ENCODE results near the gene ATRNL1. TPM values are rescaled to one million over a fixed set of nuclear protein-coding genes. Genes with fewer than 3 reads are reported as not detected.

The ATRNL1 gene
- total RNA-seq = under 1 TPM in 1 of 2 experiments, not detected in 1; 0.21 TPM

GRCh38 chr10:115093286-115093775, at the start of gene ATRNL1:
Gene ATRNL1, plus strand, starts transcription at chr10:115093365. Its CDS starts 386 bp downstream, at chr10:115093751.
- ATAC-seq (peak; percentile 58), DNase-seq (peak; percentile 27)
- CTCF ChIA-PET = interaction anchor here (1.0 kb wide), 1 partner anchor 11 kb away, joined by 3 read pairs; no protein-coding TSS in a partner anchor
- peaks cover 10% of the 10 kb centered on the region for H3K4me1 Mint-ChIP-seq
- peak within 1 kb of the TSS; percentile 19 for H3K27ac Mint-ChIP-seq
- H3K36me3 Mint-ChIP-seq (ENCODE audit: low read depth) = no peaks in the 10 kb centered on the region
- H3K4me3 Mint-ChIP-seq = peak within 1 kb of the TSS; percentile 61
- intact Hi-C loops (cut with DNase I, micrococcal nuclease) = loop anchor here in 1 of 2 experiments (1.0 to 5.0 kb wide), 2 partner anchors 156 to 216 kb away; partner anchors contain the start of gene TRUB1
- peaks cover 37% of the 10 kb centered on the region for H3K27me3 Mint-ChIP-seq
- POLR2A ChIA-PET = no interaction called here
- no peaks in the 10 kb centered on the region for H3K9me3 Mint-ChIP-seq (ENCODE audit: low read depth)

GRCh38 chr10:115043719-115044118, 49.4 kb upstream of the ATRNL1 start:
- DNase-seq (no peak), ATAC-seq (no peak)
- POLR2A ChIA-PET = no interaction called here

DNA sequence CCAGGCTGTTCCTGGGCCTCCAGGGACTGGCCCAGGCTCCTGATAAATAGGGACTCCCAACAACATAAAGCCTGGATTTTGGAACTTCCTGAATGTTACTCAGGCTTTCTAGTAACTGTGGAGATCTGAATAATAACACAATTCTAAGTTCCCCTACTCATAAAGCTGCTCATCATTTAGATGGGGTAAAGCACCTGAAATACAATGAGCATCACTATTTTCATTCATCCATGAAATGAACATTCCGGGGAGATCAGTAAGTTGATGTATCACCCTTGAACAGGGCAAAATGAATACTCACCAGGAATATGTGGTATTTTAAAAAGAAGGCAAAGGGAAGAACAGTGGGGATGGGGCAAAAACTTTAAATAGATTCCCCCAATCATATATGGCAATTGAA, 48.3 kb upstream of the ATRNL1 start:
- intact Hi-C loops (cut with DNase I, micrococcal nuclease) = no loop called here
- POLR2A ChIA-PET = no interaction called here
- no peak for DNase-seq
- Mint-ChIP-seq H3K9me3 (ENCODE audit: low read depth) (no peaks in the 10 kb centered on the region), H3K27ac (no peak overlapping the region), H3K4me3 (no peak overlapping the region), H3K4me1 (no peaks in the 10 kb centered on the region), H3K27me3 (peaks cover 3% of the 10 kb centered on the region), H3K36me3 (ENCODE audit: low read depth) (no peaks in the 10 kb centered on the region)
- CTCF ChIA-PET = no interaction called here
- ATAC-seq = no peak

More at GRCh38 chr10:115043719-115044118, 49.4 kb upstream of the ATRNL1 start:
- H3K4me3 Mint-ChIP-seq = no peak overlapping the region
- no peaks in the 10 kb centered on the region for H3K4me1 Mint-ChIP-seq
- no peaks in the 10 kb centered on the region for H3K9me3 Mint-ChIP-seq (ENCODE audit: low read depth)
- peaks cover 3% of the 10 kb centered on the region for H3K27me3 Mint-ChIP-seq
- no peak overlapping the region for H3K27ac Mint-ChIP-seq
- CTCF ChIA-PET = no interaction called here
- intact Hi-C loops (cut with DNase I, micrococcal nuclease) = no loop called here
- H3K36me3 Mint-ChIP-seq (ENCODE audit: low read depth) = no peaks in the 10 kb centered on the region

DNA sequence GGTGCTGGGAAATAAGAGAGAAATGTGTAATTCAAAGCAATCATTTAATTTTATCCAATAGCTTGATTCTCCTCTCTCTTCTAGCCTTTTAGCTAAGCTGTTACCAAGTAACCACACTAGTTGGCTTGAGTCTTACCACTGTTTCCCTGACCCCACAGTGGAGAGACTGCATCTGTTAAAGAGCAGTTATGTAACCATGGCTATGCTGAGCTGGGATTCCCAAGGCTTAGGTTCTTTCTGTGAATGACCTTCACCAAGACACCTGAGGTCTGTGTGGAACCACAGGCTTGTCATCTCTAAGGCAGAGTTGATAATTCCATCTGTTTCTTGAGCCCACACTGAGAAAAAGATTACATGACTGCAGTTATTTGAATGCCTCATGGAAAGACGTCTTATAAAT, 47.7 kb upstream of the ATRNL1 start:
- H3K4me1 Mint-ChIP-seq = no peaks in the 10 kb centered on the region

DNA sequence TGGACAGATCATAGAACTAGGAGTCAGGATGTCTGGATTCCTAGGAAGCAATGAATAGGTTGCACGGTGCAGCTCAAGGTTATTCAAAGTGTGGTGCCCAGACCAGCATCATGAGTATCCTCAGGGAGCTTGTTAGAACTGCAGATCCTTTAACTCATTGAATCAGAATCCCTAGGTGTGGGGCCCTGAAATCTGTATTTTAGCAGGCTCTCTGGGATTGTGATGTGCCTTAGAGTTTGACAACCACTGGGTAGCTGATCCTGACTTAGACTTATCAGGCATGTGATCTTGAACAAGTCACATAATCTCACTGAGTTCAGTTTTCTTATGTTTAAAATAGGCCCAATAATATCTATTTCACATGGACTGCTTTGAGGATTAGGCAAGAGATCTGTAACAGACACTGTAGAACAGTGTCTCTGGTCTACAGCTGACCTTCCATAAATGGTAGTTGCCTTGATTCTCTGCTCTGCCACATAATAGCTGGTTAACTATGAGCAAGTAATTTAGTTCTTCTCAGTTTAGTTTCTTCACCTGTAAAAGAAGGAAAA, 46.4 kb upstream of the ATRNL1 start:
- Mint-ChIP-seq H3K4me1 (no peaks in the 10 kb centered on the region), H3K36me3 (ENCODE audit: low read depth) (no peaks in the 10 kb centered on the region), H3K27ac (no peak overlapping the region), H3K9me3 (ENCODE audit: low read depth) (no peaks in the 10 kb centered on the region), H3K27me3 (peaks cover 3% of the 10 kb centered on the region), H3K4me3 (no peak overlapping the region)
- no peak for ATAC-seq
- intact Hi-C loops (cut with DNase I, micrococcal nuclease) = no loop called here
- no peak for DNase-seq
- POLR2A ChIA-PET = no interaction called here
- CTCF ChIA-PET = interaction anchor here (1.4 kb wide), 1 partner anchor 13 kb away, joined by 4 read pairs; no protein-coding TSS in a partner anchor

More for the DNA sequence above, 47.7 kb upstream of the ATRNL1 start:
- no peak for DNase-seq
- no peak for ATAC-seq
- ChIA-PET CTCF (interaction anchor here (0.6 kb wide), 1 partner anchor 25 kb away, joined by 3 read pairs; no protein-coding TSS in a partner anchor), POLR2A (no interaction called here)
- Mint-ChIP-seq H3K27ac (no peak overlapping the region), H3K27me3 (peaks cover 3% of the 10 kb centered on the region), H3K9me3 (ENCODE audit: low read depth) (no peaks in the 10 kb centered on the region), H3K4me3 (no peak overlapping the region), H3K36me3 (ENCODE audit: low read depth) (no peaks in the 10 kb centered on the region)
- intact Hi-C loops (cut with DNase I, micrococcal nuclease) = no loop called here

GRCh38 chr10:115047705-115048104, 45.5 kb upstream of the ATRNL1 start:
- POLR2A ChIA-PET = no interaction called here
- H3K27ac Mint-ChIP-seq = no peak overlapping the region
- intact Hi-C loops (cut with DNase I, micrococcal nuclease) = no loop called here
- peaks cover 3% of the 10 kb centered on the region for H3K27me3 Mint-ChIP-seq
- H3K4me3 Mint-ChIP-seq = no peak overlapping the region
- no peaks in the 10 kb centered on the region for H3K9me3 Mint-ChIP-seq (ENCODE audit: low read depth)
- H3K4me1 Mint-ChIP-seq = no peaks in the 10 kb centered on the region
- no peak for DNase-seq
- no peak for ATAC-seq
- CTCF ChIA-PET = interaction anchor here (0.8 to 1.4 kb wide), 3 partner anchors 12 to 116 kb away, joined by 3 to 4 read pairs (median 3); no protein-coding TSS in a partner anchor
- H3K36me3 Mint-ChIP-seq (ENCODE audit: low read depth) = no peaks in the 10 kb centered on the region

GRCh38 chr10:115049318-115049717, 43.8 kb upstream of the ATRNL1 start:
- ChIA-PET POLR2A (no interaction called here), CTCF (no interaction called here)
- no peak overlapping the region for H3K27ac Mint-ChIP-seq

DNA sequence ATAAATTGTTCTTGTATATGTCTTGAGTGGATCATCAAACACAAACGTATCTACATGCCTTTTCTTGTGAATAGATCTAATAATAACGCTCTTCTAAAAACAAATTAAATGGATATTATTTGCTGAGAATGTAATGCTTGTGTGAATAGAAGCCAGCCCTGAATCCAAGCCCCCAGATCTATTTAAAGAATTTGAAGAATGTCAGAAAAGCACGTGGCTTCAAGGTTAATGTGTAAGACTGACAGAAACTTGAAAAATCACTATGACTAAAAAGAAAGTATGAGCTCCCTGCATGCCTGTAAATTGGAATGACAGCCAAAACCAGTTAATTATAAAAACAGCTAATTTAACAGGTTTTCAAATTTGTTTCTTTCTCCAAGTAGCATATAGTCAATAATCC, 43.2 kb upstream of the ATRNL1 start:
- POLR2A ChIA-PET = no interaction called here
- Mint-ChIP-seq H3K27me3 (no peaks in the 10 kb centered on the region), H3K9me3 (ENCODE audit: low read depth) (no peaks in the 10 kb centered on the region), H3K4me3 (no peak overlapping the region), H3K36me3 (ENCODE audit: low read depth) (no peaks in the 10 kb centered on the region), H3K27ac (no peak overlapping the region), H3K4me1 (no peaks in the 10 kb centered on the region)
- CTCF ChIA-PET = no interaction called here
- intact Hi-C loops (cut with DNase I, micrococcal nuclease) = no loop called here
- DNase-seq (no peak), ATAC-seq (no peak)

More at GRCh38 chr10:115049318-115049717, 43.8 kb upstream of the ATRNL1 start:
- Mint-ChIP-seq H3K4me1 (no peaks in the 10 kb centered on the region), H3K9me3 (ENCODE audit: low read depth) (no peaks in the 10 kb centered on the region), H3K36me3 (ENCODE audit: low read depth) (no peaks in the 10 kb centered on the region), H3K4me3 (no peak overlapping the region), H3K27me3 (peaks cover under 1% of the 10 kb centered on the region)
- intact Hi-C loops (cut with DNase I, micrococcal nuclease) = no loop called here
- no peak for DNase-seq
- no peak for ATAC-seq

DNA sequence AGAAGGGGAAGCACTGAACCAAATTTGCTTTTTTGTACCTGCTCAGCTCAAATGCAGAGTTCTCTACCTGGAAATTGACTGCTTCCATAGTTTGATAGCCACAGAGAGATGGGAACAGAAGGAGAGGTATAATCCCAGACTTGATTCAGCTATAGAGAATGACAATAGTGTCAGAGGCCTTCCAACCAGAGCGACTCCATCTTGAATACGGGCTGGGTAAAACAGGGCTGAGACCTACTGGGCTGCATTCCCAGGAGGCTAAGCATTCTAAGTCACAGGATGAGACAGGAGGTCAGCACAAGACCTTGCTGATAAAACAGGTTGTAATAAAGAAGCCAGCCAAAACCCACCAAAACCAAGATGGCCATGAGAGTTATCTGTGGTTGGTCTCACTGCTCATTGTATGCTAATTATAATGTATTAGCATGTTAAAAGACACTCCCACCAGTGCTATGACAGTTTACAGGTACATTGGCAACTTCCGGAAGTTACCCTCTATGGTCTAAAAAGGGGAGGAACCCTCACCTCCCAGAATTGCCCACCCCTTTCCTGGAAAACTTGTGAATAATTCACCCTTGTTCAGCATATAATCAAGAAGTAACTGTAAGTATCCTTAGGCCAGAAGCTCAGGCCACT, 42.7 kb upstream of the ATRNL1 start:
- H3K4me3 Mint-ChIP-seq = no peak overlapping the region
- ChIA-PET CTCF (no interaction called here), POLR2A (no interaction called here)
- no peaks in the 10 kb centered on the region for H3K4me1 Mint-ChIP-seq
- intact Hi-C loops (cut with DNase I, micrococcal nuclease) = no loop called here
- DNase-seq (no peak), ATAC-seq (no peak)
- H3K36me3 Mint-ChIP-seq (ENCODE audit: low read depth) = no peaks in the 10 kb centered on the region
- no peaks in the 10 kb centered on the region for H3K9me3 Mint-ChIP-seq (ENCODE audit: low read depth)
- no peaks in the 10 kb centered on the region for H3K27me3 Mint-ChIP-seq
- H3K27ac Mint-ChIP-seq = no peak overlapping the region

DNA sequence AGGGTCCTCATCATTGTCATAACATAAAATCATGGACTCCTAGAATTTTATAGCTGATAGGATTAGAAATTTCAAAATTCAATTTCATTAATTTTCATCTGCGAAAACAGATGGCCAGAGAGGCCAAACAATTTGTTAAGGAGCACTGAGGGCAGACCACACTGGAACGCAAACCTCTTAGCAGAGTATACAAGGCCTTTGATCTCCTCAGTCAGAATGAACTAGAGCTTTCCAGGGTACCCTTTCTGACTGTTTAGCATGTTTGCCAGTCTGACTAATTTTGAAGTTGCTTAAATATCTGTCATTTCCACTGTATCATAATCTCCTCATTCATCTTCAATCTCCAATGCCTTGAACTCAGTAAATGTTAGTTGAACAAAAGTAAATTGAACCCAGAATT, 41.9 kb upstream of the ATRNL1 start:
- intact Hi-C loops (cut with DNase I, micrococcal nuclease) = no loop called here
- ChIA-PET POLR2A (no interaction called here), CTCF (no interaction called here)
- Mint-ChIP-seq H3K4me3 (no peak overlapping the region), H3K9me3 (ENCODE audit: low read depth) (no peaks in the 10 kb centered on the region), H3K27ac (no peak overlapping the region), H3K27me3 (no peaks in the 10 kb centered on the region), H3K4me1 (no peaks in the 10 kb centered on the region), H3K36me3 (ENCODE audit: low read depth) (no peaks in the 10 kb centered on the region)
- ATAC-seq = no peak
- no peak for DNase-seq

GRCh38 chr10:115052226-115052625, 40.9 kb upstream of the ATRNL1 start:
- Mint-ChIP-seq H3K4me3 (no peak overlapping the region), H3K36me3 (ENCODE audit: low read depth) (no peaks in the 10 kb centered on the region), H3K9me3 (ENCODE audit: low read depth) (no peaks in the 10 kb centered on the region), H3K4me1 (no peaks in the 10 kb centered on the region), H3K27ac (no peak overlapping the region), H3K27me3 (peaks cover 1% of the 10 kb centered on the region)
- intact Hi-C loops (cut with DNase I, micrococcal nuclease) = no loop called here
- ATAC-seq (no peak), DNase-seq (no peak)
- POLR2A ChIA-PET = interaction anchor here (0.6 kb wide), 1 partner anchor 276 kb away, joined by 3 read pairs; no protein-coding TSS in a partner anchor
- CTCF ChIA-PET = interaction anchor here (0.6 kb wide), 1 partner anchor 140 kb away, joined by 4 read pairs; no protein-coding TSS in a partner anchor

DNA sequence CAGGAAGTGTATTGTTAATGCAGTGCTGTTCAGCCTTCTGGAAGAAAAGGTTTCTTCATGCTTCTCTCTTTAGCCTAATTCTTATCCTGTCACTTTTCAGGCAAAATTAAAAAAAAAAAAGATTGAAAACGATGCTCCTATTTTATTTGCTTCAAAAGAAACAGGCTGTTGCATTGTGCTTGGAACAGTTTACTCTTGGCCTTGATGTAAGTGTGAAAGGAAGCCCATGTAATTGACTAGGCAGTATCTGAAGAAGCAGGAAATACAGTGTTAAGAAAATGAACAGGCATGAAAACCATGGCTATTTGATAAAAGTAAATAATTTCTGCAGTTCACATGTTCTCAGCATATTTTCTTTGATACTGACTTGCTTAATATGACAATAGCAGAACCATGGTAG, 40.4 kb upstream of the ATRNL1 start:
- H3K27ac Mint-ChIP-seq = no peak overlapping the region
- ATAC-seq (no peak), DNase-seq (no peak)
- POLR2A ChIA-PET = no interaction called here
- intact Hi-C loops (cut with DNase I, micrococcal nuclease) = no loop called here
- H3K27me3 Mint-ChIP-seq = peaks cover 4% of the 10 kb centered on the region
- CTCF ChIA-PET = no interaction called here
- no peaks in the 10 kb centered on the region for H3K36me3 Mint-ChIP-seq (ENCODE audit: low read depth)
- no peaks in the 10 kb centered on the region for H3K4me1 Mint-ChIP-seq
- H3K4me3 Mint-ChIP-seq = no peak overlapping the region
- no peaks in the 10 kb centered on the region for H3K9me3 Mint-ChIP-seq (ENCODE audit: low read depth)

Measured in activated CD4-positive, alpha-beta T cell treated with anti-CD3 and anti-CD28 coated beads for 36 hours (primary cell).